ENCODE data around the gene ZNF474. TPM values are rescaled to one million over a fixed set of nuclear protein-coding genes. Genes with fewer than 3 reads are reported as not detected.

Gene ZNF474
- total RNA-seq, 1 experiment from 2014 or later: not detected

DNA sequence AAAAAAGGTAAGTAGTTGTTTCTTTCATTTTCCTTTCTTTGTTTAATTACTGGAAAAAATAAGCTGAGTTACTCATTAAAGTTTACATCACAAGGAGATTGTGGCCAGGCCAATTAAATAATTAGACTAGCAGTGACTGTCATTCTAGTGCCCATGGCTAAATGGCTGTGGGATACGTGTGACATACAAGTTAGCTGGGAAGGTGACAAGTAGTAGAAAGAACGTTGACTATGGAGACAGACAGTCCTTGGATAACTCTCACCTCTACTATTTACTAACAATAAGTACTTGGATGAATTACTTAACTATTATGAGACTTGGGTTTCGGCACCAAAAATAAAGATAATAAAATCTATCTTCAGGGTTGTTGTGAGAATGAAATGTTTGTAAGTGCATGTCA, 44.3 kb upstream of the ZNF474 start:
- POLR2A ChIA-PET (ENCODE audit: low non-redundant PET): no interaction called here
- Histone ChIP-seq H3K36me3 (ENCODE audit: insufficient read depth, low read length, poor library complexity, severe bottlenecking) (no peaks in the 10 kb centered on the region), H3K9me3 (ENCODE audit: low read depth, low read length, poor library complexity, severe bottlenecking) (no peaks in the 10 kb centered on the region), H3K27me3 (replicated peaks; ENCODE audit: insufficient read depth, low read depth, low read length, poor library complexity) (no peaks in the 10 kb centered on the region), H3K27ac (ENCODE audit: low read depth, low read length, poor library complexity, severe bottlenecking) (no peak overlapping the region), H3K4me3 (ENCODE audit: low read depth, low read length, poor library complexity, severe bottlenecking) (no peak overlapping the region), H3K4me1 (ENCODE audit: insufficient read depth, low read length, poor library complexity, severe bottlenecking) (peaks cover 10% of the 10 kb centered on the region)
- intact Hi-C loops (cut with micrococcal nuclease; ENCODE audit: unreplicated experiment): no loop called here
- TF ChIP-seq, protein P1, sequence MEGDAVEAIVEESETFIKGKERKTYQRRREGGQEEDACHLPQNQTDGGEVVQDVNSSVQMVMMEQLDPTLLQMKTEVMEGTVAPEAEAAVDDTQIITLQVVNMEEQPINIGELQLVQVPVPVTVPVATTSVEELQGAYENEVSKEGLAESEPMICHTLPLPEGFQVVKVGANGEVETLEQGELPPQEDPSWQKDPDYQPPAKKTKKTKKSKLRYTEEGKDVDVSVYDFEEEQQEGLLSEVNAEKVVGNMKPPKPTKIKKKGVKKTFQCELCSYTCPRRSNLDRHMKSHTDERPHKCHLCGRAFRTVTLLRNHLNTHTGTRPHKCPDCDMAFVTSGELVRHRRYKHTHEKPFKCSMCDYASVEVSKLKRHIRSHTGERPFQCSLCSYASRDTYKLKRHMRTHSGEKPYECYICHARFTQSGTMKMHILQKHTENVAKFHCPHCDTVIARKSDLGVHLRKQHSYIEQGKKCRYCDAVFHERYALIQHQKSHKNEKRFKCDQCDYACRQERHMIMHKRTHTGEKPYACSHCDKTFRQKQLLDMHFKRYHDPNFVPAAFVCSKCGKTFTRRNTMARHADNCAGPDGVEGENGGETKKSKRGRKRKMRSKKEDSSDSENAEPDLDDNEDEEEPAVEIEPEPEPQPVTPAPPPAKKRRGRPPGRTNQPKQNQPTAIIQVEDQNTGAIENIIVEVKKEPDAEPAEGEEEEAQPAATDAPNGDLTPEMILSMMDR (conservative IDR thresholded peaks at IDR 0.05; ENCODE audit: low read depth, low read length): no peak
- TF ChIP-seq EZH2 (IDR thresholded peaks at IDR 0.05; ENCODE audit: borderline replicate concordance, low read depth, low read length, poor library complexity, severe bottlenecking): no peak
- CTCF ChIA-PET: no interaction called here
- no TSS peak for BruUV-seq (replicated peaks)
- no peak for DNase-seq (ENCODE audit: low spot score)

DNA sequence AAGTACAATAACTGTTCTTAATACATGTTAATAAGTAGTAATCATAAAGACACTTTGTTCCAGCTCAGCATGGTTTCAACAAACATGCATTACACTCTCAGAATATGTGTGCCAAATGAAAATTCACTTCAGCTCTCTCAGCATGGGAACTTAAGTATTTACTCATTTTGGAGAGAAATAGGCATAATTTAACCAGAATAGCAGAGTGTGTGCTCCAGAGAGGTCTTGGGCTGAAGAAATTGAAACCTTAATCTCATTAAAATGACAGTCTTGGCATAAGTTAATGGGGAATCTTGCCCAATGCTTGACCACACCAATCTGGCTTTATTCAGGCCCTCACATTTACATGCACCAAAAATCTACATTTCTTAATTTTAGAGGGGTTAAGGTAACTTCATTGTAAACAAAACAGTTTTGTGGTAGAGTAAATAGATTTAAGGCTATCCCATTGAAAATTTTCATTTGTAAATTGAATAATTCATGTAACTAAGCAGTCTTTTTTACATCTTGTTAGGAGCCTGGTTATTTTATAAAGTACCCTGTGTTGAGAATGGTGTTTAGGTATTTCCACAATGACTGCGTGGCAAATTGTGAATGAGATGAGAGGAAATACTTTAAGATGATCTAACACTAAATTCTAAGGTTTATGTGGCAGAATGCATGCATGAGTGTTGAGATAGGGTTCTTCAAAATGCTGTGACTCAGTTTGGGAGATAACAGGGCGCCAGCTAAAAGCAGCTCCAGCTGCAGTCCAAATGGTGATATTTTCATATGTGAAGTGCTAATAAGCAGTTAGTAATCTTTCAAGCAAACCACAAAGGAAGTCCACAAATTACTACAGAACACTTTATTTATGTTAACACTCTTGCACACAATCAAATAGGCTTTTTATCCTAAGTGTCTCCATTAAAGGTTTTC, 40.0 kb upstream of the ZNF474 start:
- Histone ChIP-seq H3K4me1 (ENCODE audit: insufficient read depth, low read length, poor library complexity, severe bottlenecking) (peaks cover 10% of the 10 kb centered on the region), H3K36me3 (ENCODE audit: insufficient read depth, low read length, poor library complexity, severe bottlenecking) (no peaks in the 10 kb centered on the region), H3K27ac (ENCODE audit: low read depth, low read length, poor library complexity, severe bottlenecking) (no peak overlapping the region), H3K9me3 (ENCODE audit: low read depth, low read length, poor library complexity, severe bottlenecking) (no peaks in the 10 kb centered on the region), H3K27me3 (replicated peaks; ENCODE audit: insufficient read depth, low read depth, low read length, poor library complexity) (no peaks in the 10 kb centered on the region), H3K4me3 (ENCODE audit: low read depth, low read length, poor library complexity, severe bottlenecking) (no peak overlapping the region)
- TF ChIP-seq, protein P1 (conservative IDR thresholded peaks at IDR 0.05; ENCODE audit: low read depth, low read length): no peak
- ChIA-PET CTCF (no interaction called here), POLR2A (ENCODE audit: low non-redundant PET) (no interaction called here)
- peak; percentile 87 for DNase-seq (ENCODE audit: low spot score)
- BruUV-seq (replicated peaks): no TSS peak
- intact Hi-C loops (cut with micrococcal nuclease; ENCODE audit: unreplicated experiment): loop anchor here (1.0 kb wide), 1 partner anchor 74 kb away; no protein-coding TSS in a partner anchor

DNA sequence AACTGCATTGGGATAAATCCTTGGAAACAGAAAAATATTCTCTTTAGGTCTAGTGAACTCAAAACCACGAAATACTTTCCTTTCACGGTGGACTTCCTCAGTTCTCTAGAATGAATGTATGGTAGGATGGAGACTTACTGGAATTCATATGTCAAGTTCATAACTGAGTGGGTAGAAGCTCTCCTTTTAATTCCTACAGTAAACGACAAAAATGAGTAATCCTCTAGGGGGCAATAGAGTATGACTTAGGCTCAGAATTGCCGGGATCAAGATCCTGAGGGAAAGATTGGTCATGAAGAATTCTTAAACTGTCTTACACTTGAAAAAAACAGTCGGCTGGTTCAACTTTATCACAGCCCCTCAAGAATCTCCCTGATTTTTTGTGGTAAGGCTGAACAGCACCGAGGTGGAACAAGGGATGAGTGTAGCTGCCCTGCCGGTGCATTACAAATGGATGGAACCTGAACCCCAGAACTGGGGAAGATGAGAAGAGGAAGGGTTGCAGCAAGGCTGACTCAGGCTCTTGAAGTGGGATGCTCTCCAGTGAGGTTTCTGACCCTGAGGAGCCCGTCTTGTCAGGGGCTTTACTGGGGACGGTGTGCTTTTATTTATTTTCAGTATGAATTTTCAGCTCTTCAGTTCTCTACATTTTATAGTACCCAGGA, 37.3 kb upstream of the ZNF474 start:
- CTCF ChIA-PET: interaction anchor here (0.6 to 1.4 kb wide), 6 partner anchors 9 to 1560 kb away, joined by 3 to 6 read pairs (median 4); partner anchors contain the start of gene LOX
- no peak overlapping the region for H3K27ac ChIP-seq (ENCODE audit: low read depth, low read length, poor library complexity, severe bottlenecking)
- no peaks in the 10 kb centered on the region for H3K9me3 ChIP-seq (ENCODE audit: low read depth, low read length, poor library complexity, severe bottlenecking)

More for the DNA sequence above, 37.3 kb upstream of the ZNF474 start:
- Histone ChIP-seq H3K36me3 (ENCODE audit: insufficient read depth, low read length, poor library complexity, severe bottlenecking) (no peaks in the 10 kb centered on the region), H3K4me3 (ENCODE audit: low read depth, low read length, poor library complexity, severe bottlenecking) (no peak overlapping the region), H3K4me1 (ENCODE audit: insufficient read depth, low read length, poor library complexity, severe bottlenecking) (peaks cover 10% of the 10 kb centered on the region), H3K27me3 (replicated peaks; ENCODE audit: insufficient read depth, low read depth, low read length, poor library complexity) (no peaks in the 10 kb centered on the region)
- intact Hi-C loops (cut with micrococcal nuclease; ENCODE audit: unreplicated experiment): loop anchor here (1.0 kb wide), 1 partner anchor 64 kb away; no protein-coding TSS in a partner anchor
- TF ChIP-seq, protein P1 (conservative IDR thresholded peaks at IDR 0.05; ENCODE audit: low read depth, low read length): peak; percentile 69
- no peak for TF ChIP-seq EZH2 (IDR thresholded peaks at IDR 0.05; ENCODE audit: borderline replicate concordance, low read depth, low read length, poor library complexity, severe bottlenecking)
- no TSS peak for BruUV-seq (replicated peaks)
- DNase-seq (ENCODE audit: low spot score): peak; percentile 69
- POLR2A ChIA-PET (ENCODE audit: low non-redundant PET): no interaction called here

Measured in A673 (cell line).